Liver (tissue), 9 donors: ENCODE results near the gene GLIS1. TPM values are rescaled to one million over a fixed set of nuclear protein-coding genes. Genes with fewer than 3 reads are reported as not detected.

Experiments used
- DNase-seq: peaks from one replicate; pipeline ENCODE4 v3.0.0-alpha.2; 2017; ENCODE audit warnings: low spot score
- H3K27ac ChIP-seq, 2 donors: one replicate each; pipeline ENCODE4 v1.7.0; 2013; ENCODE audit warnings: inconsistent platforms in 2 of 2, low read length in 2 of 2, control low read depth in 1 of 2, low read depth in 1 of 2, mild to moderate bottlenecking in 1 of 2
- H3K27me3 ChIP-seq, 4 donors: one replicate each; pipeline versions ENCODE4 v1.6.1 to v1.7.0; 2013; ENCODE audit warnings: low read length in 3 of 4, inconsistent platforms in 1 of 4, mild to moderate bottlenecking in 1 of 4, moderate library complexity in 1 of 4; ENCODE audit not compliant: control insufficient read depth in 4 of 4, insufficient read depth in 4 of 4
- H3K36me3 ChIP-seq, 4 donors: one replicate each; pipeline versions ENCODE4 v1.6.1 to v1.7.0; 2013; ENCODE audit warnings: low read length in 3 of 4, mild to moderate bottlenecking in 3 of 4, low read depth in 1 of 4, moderate library complexity in 1 of 4; ENCODE audit not compliant: control insufficient read depth in 4 of 4, insufficient read depth in 3 of 4
- H3K4me1 ChIP-seq, 4 donors: one replicate each; pipeline versions ENCODE4 v1.6.1 to v1.7.0; 2013; ENCODE audit warnings: low read length in 3 of 4, mild to moderate bottlenecking in 3 of 4, moderate library complexity in 1 of 4; ENCODE audit not compliant: control insufficient read depth in 4 of 4, insufficient read depth in 4 of 4
- H3K4me3 ChIP-seq, 3 donors: one replicate each; pipeline versions ENCODE4 v1.6.1 to v1.7.0; 2013; ENCODE audit warnings: low read length in 3 of 3, control low read depth in 1 of 3, low read depth in 1 of 3, mild to moderate bottlenecking in 1 of 3
- H3K9ac ChIP-seq, 2 donors: one replicate each; pipeline ENCODE4 v1.7.0; 2013; ENCODE audit warnings: low read length in 2 of 2, mild to moderate bottlenecking in 2 of 2, moderate library complexity in 2 of 2, control low read depth in 1 of 2, low read depth in 1 of 2
- H3K9me3 ChIP-seq, 4 donors: one replicate each; pipeline versions ENCODE4 v1.6.1 to v1.7.0; 2013; ENCODE audit warnings: low read length in 3 of 4; ENCODE audit not compliant: control insufficient read depth in 4 of 4
- ATF3 ChIP-seq: IDR thresholded peaks from 2 replicates; pipeline ENCODE4 v1.6.1; 2016; ENCODE audit warnings: antibody characterized with exemption
- CTCF ChIP-seq: fragments of 150-350 bp; IDR thresholded peaks from 2 replicates; pipeline ENCODE4 v1.5.1; 2017; ENCODE audit warnings: improper control_type of control experiment, low read depth, low read length; ENCODE audit not compliant: missing input control
- EGR1 ChIP-seq, 2 donors: IDR thresholded peaks; 2 replicates each; pipeline ENCODE4 v1.6.1; 2016 to 2018; ENCODE audit warnings: antibody characterized with exemption in 2 of 2, low read depth in 2 of 2
- FOXA1 ChIP-seq: IDR thresholded peaks from 2 replicates; pipeline ENCODE4 v1.6.1; 2016; ENCODE audit warnings: antibody characterized with exemption
- FOXA2 ChIP-seq: IDR thresholded peaks from 2 replicates; pipeline ENCODE4 v1.6.1; 2016; ENCODE audit warnings: antibody characterized with exemption
- GABPA ChIP-seq, 2 donors: IDR thresholded peaks in 1 of 2; conservative IDR thresholded peaks in 1 of 2; 2 replicates each; pipeline ENCODE4 v1.6.1; 2016; ENCODE audit warnings: antibody characterized with exemption in 2 of 2, mild to moderate bottlenecking in 1 of 2, moderate library complexity in 1 of 2
- HNF4A ChIP-seq, 2 donors: conservative IDR thresholded peaks; 2 replicates each; pipeline ENCODE4 v1.6.1; 2016; ENCODE audit warnings: antibody characterized with exemption in 2 of 2, mild to moderate bottlenecking in 2 of 2
- JUND ChIP-seq, 2 donors: IDR thresholded peaks; 2 replicates each; pipeline ENCODE4 v1.6.1; 2016; ENCODE audit warnings: antibody characterized with exemption in 2 of 2
- RAD21 ChIP-seq, 2 donors: IDR thresholded peaks; 2 replicates each; pipeline ENCODE4 v1.6.1; 2016; ENCODE audit warnings: antibody characterized with exemption in 2 of 2, mild to moderate bottlenecking in 2 of 2
- REST ChIP-seq: IDR thresholded peaks from 2 replicates; pipeline ENCODE4 v1.6.1; 2016; ENCODE audit warnings: antibody characterized with exemption, mild to moderate bottlenecking
- RXRA ChIP-seq, 2 donors: IDR thresholded peaks; 2 replicates each; pipeline ENCODE4 v1.6.1; 2017 to 2018; ENCODE audit warnings: antibody characterized with exemption in 2 of 2, mild to moderate bottlenecking in 1 of 2
- SP1 ChIP-seq: IDR thresholded peaks from 2 replicates; pipeline ENCODE4 v1.6.1; 2018; ENCODE audit warnings: antibody characterized with exemption, mild to moderate bottlenecking
- TAF1 ChIP-seq: conservative IDR thresholded peaks from 2 replicates; pipeline ENCODE4 v1.6.1; 2016; ENCODE audit warnings: antibody characterized with exemption, mild to moderate bottlenecking
- WGBS: extraction: QIAGEN DNeasy Blood & Tissue Kit; methylation state at CpG from one replicate; pipeline ENCODE4 v1.1.7; 2013; 5-methylcytosine and 5-hydroxymethylcytosine counted together
- polyA plus RNA-seq, 2 donors: library from polyadenylated mRNA; stranded (reverse) in 1 of 2; unstranded in 1 of 2; fragments of 200-250 nt in 1 of 2; fragments of >200 nt in 1 of 2; fragmentation: Nextera tagmentation in 1 of 2; extraction: Ambion mirVana in 1 of 2; gene quantifications; one replicate each; pipeline versions ENCODE4 v1.2.1 to v1.2.3, GENCODE V29; 2013 to 2015
- total RNA-seq, 2 donors: library from RNA; depleted of rRNA; stranded (reverse); fragments of >200 nt; gene quantifications; one replicate each; pipeline ENCODE4 v1.2.3, GENCODE V29; 2014
- donor health status: healthy.
- donor health status: healthy.
- donor health status: healthy.
- donor health status: healthy.
- donor health status: healthy.

GLIS1 gene
- total and polyA plus RNA-seq, 4 donors = under 0.01 to 0.05 TPM; not detected in 2

- Histone ChIP-seq H3K4me3 (no peak overlapping the region), H3K9me3 (no peaks in the 10 kb centered on the region), H3K9ac (no peak overlapping the region), H3K27me3 (no peaks in the 10 kb centered on the region), H3K27ac (no peak overlapping the region), H3K36me3 (no peaks in the 10 kb centered on the region), H3K4me1 (no peaks in the 10 kb centered on the region)
- WGBS = 89% methylated on average over 7 of the region's 7 CpGs
- TF ChIP-seq CTCF = no peak
- TF ChIP-seq REST = no peak
- TF ChIP-seq RAD21 (IDR thresholded peaks at IDR 0.05) = no peak
- no peak for TF ChIP-seq EGR1 (IDR thresholded peaks at IDR 0.05; ENCODE audit: low read depth in 2 of 2)
- no peak for TF ChIP-seq TAF1
- TF ChIP-seq FOXA2 = no peak
- no peak for TF ChIP-seq SP1
- TF ChIP-seq FOXA1 = no peak
- no peak for TF ChIP-seq JUND (IDR thresholded peaks at IDR 0.05)
- TF ChIP-seq HNF4A (conservative IDR thresholded peaks at IDR 0.05) = no peak
- TF ChIP-seq RXRA (IDR thresholded peaks at IDR 0.05) = no peak
- peak; percentile 21 for DNase-seq
These were observed 109.8 kb downstream of the GLIS1 start for GRCh38 chr1:53629101-53629691.

GRCh38 chr1:53628286-53628955 is 110.5 kb downstream of the GLIS1 start:
- 84% methylated on average over 14 of the region's 14 CpGs for WGBS
- Histone ChIP-seq H3K4me1 (no peaks in the 10 kb centered on the region), H3K4me3 (no peak overlapping the region), H3K9me3 (no peaks in the 10 kb centered on the region), H3K9ac (no peak overlapping the region), H3K27me3 (no peaks in the 10 kb centered on the region), H3K27ac (no peak overlapping the region), H3K36me3 (no peaks in the 10 kb centered on the region)
- TF ChIP-seq RXRA (IDR thresholded peaks at IDR 0.05) (no peak), GABPA (IDR thresholded peaks at IDR 0.05 in 1 of 2, conservative IDR thresholded peaks at IDR 0.05 in 1 of 2) (no peak), ATF3 (no peak), FOXA1 (no peak), HNF4A (conservative IDR thresholded peaks at IDR 0.05) (no peak), REST (no peak)
- DNase-seq = peak; percentile 10
